A549 treated with RU486 at 1 μM for 4 hours (cell line): ENCODE measurements around the gene MLNR. TPM values are rescaled to one million over a fixed set of nuclear protein-coding genes. Genes with fewer than 3 reads are reported as not detected.

ENCODE experiments used
- total RNA-seq: library from RNA; stranded (reverse); fragments of 200-300 nt; extraction: Qiagen RNA extraction; gene quantifications from 5 replicates; pipeline ENCODE4 v1.2.3, GENCODE V29; 2022; ENCODE audit warnings: low read depth

The MLNR gene
- 0.41 to 0.57 TPM (median 0.45 TPM) in 5 replicates for total RNA-seq

GRCh38 chr13:49220036-49220855, at the start of gene MLNR:
TSS of gene MLNR (plus strand) at chr13:49220338. CDS start at chr13:49220338, 0 bp downstream.

GRCh38 chr13:49247643-49248621, 27.8 kb downstream of the MLNR start, which contains the start of gene CDADC1:
TSS of gene CDADC1 (plus strand) at chr13:49247925. CDS start at chr13:49248038, 113 bp downstream.

Other genes with a start within 250 kb of the MLNR start
- gene FNDC3A, start 244.4 kb upstream of the MLNR start, total RNA-seq, result 8.9 to 21.8 TPM (median 20.2 TPM) in 5 replicates
- 7.9 to 8.8 TPM (median 8.1 TPM) in 5 replicates for gene CDADC1, start 27.6 kb downstream of the MLNR start, total RNA-seq
- 1.6 to 2.7 TPM (median 2.3 TPM) in 5 replicates for gene CAB39L, start 223.7 kb downstream of the MLNR start, total RNA-seq
- 1.3 to 2.2 TPM (median 2.0 TPM) in 5 replicates for gene SETDB2, start 223.9 kb downstream of the MLNR start, total RNA-seq